Activated CD8-positive, alpha-beta memory T cell treated with anti-CD3 and anti-CD28 coated beads for 24 hours (primary cell): Measurements from ENCODE around the gene ZNF714.
A peak's percentile ranks its signal among the peaks of the same experiment; 100 is the strongest.
"Not testable (repeated sequence)": the region's sequence is repeated elsewhere in the genome, so short reads cannot be mapped to it uniquely, and the experiment has no call there.

ENCODE experiments used
- DNase-seq: peaks from one replicate; pipeline ENCODE4 v3.0.0-alpha.2; 2020

ZNF714 gene

GRCh38 chr19:21133633-21134032 lies 51.6 kb downstream of the ZNF714 start:
- DNase-seq: no peak

- DNase-seq: no peak
These were observed 52.9 kb downstream of the ZNF714 start for GRCh38 chr19:21134934-21135366.

GRCh38 chr19:21135433-21135832 lies 53.4 kb downstream of the ZNF714 start:
- DNase-seq: no peak

GRCh38 chr19:21138130-21138529 lies 56.1 kb downstream of the ZNF714 start:
- no peak for DNase-seq

- not testable (repeated sequence) for DNase-seq
These were observed 59.0 kb downstream of the ZNF714 start for GRCh38 chr19:21141006-21141405.

- DNase-seq: peak; percentile 90
These were observed 59.9 kb downstream of the ZNF714 start, which contains the start of gene ZNF431 for GRCh38 chr19:21141787-21142464. Gene ZNF431 (plus strand): TSS chr19:21142040. CDS start chr19:21142184, 144 bp downstream.

GRCh38 chr19:21143428-21143827 lies 61.4 kb downstream of the ZNF714 start:
- DNase-seq: no peak

GRCh38 chr19:21143854-21144253 lies 61.9 kb downstream of the ZNF714 start:
- DNase-seq: no peak

- no peak for DNase-seq
These were observed 65.5 kb downstream of the ZNF714 start for GRCh38 chr19:21147540-21147939.

- no peak for DNase-seq
These were observed 66.7 kb downstream of the ZNF714 start for GRCh38 chr19:21148681-21149080.

GRCh38 chr19:21149877-21150276 lies 67.9 kb downstream of the ZNF714 start:
- no peak for DNase-seq

GRCh38 chr19:21151460-21151859 lies 69.5 kb downstream of the ZNF714 start:
- DNase-seq: no peak

- no peak for DNase-seq
These were observed 76.6 kb downstream of the ZNF714 start for GRCh38 chr19:21158523-21159135.

GRCh38 chr19:21164541-21164940 lies 82.5 kb downstream of the ZNF714 start:
- DNase-seq: no peak

- DNase-seq: no peak
These were observed 84.4 kb downstream of the ZNF714 start for GRCh38 chr19:21166436-21166835.
